Middle frontal gyrus (tissue), 1 donor: Measurements from ENCODE around the gene IL17C.

Source experiments
- DNase-seq: peaks from one replicate; pipeline ENCODE4 v3.0.0-alpha.2; 2015; ENCODE audit warnings: low spot score; ENCODE audit errors: extremely low spot score

The IL17C gene

GRCh38 chr16:88627531-88628411 is 10.6 kb upstream of the IL17C start:
- no peak for DNase-seq

GRCh38 chr16:88628512-88628974 is 9.8 kb upstream of the IL17C start:
- DNase-seq, result no peak

GRCh38 chr16:88629835-88630234 is 8.5 kb upstream of the IL17C start:
- no peak for DNase-seq

GRCh38 chr16:88630433-88630832 is 7.9 kb upstream of the IL17C start:
- no peak for DNase-seq

GRCh38 chr16:88630941-88631340 is 7.4 kb upstream of the IL17C start:
- no peak for DNase-seq

- DNase-seq, result no peak
These were observed 7.0 kb upstream of the IL17C start for GRCh38 chr16:88631384-88631783.

GRCh38 chr16:88631920-88632586 is 6.3 kb upstream of the IL17C start:
- no peak for DNase-seq

GRCh38 chr16:88632587-88632930 is 5.8 kb upstream of the IL17C start:
- no peak for DNase-seq

GRCh38 chr16:88633684-88634140 is 4.7 kb upstream of the IL17C start:
- no peak for DNase-seq

- no peak for DNase-seq
These were observed 4.0 kb upstream of the IL17C start for GRCh38 chr16:88634141-88634993.

GRCh38 chr16:88634994-88635670 is 3.2 kb upstream of the IL17C start:
- DNase-seq, result no peak

GRCh38 chr16:88635671-88636319 is 2.6 kb upstream of the IL17C start:
- no peak for DNase-seq

GRCh38 chr16:88636488-88637265 is 1.7 kb upstream of the IL17C start:
- no peak for DNase-seq

- no peak for DNase-seq
These were observed 1.1 kb downstream of the IL17C start for GRCh38 chr16:88639231-88640038.

GRCh38 chr16:88640039-88640495 is 1.7 kb downstream of the IL17C start:
- DNase-seq, result no peak

GRCh38 chr16:88640498-88641247 is 2.3 kb downstream of the IL17C start:
- DNase-seq, result no peak

GRCh38 chr16:88642881-88643643 is 4.7 kb downstream of the IL17C start:
- DNase-seq, result no peak

- no peak for DNase-seq
These were observed 5.2 kb downstream of the IL17C start for GRCh38 chr16:88643644-88643932.
